ENCODE measurements around the gene TEC. TPM values are rescaled to one million over a fixed set of nuclear protein-coding genes. Genes with fewer than 3 reads are reported as not detected.

TEC gene
- total and polyA plus RNA-seq, 3 donors from 2014 or later: 3.5 to 10.8 (median 9.2) TPM

DNA sequence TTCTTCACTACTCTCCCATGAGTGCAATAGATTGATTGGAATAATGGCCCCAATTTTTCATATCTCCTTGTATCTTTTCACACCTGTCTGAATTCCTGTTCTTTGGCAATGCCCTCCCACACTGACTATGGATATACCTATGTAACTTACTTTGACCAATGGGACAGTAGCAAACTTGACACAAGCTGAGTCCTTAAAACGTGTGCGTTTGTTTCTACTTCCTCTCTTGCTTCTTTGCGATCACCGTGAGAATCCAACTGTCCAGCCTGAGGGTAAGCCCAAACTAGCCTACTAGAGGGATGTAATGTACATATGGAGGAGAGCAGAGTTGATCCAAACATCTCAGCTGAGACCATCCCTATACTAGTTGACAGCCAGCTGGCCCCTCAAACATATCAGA lies 19.3 kb downstream of the TEC start:
- DNase-seq: no peak
- Histone ChIP-seq H3K4me1 (peaks cover 9% of the 10 kb centered on the region), H3K27me3 (no peaks in the 10 kb centered on the region), H3K36me3 (ENCODE audit: low read depth, missing control alignments) (no peaks in the 10 kb centered on the region), H3K27ac (no peak overlapping the region), H3K4me3 (no peak overlapping the region), H3K9me3 (no peaks in the 10 kb centered on the region)
- no peak for TF ChIP-seq POLR2A (IDR thresholded peaks at IDR 0.05)
- no peak for TF ChIP-seq CTCF (IDR thresholded peaks at IDR 0.05)
- WGBS, 2 donors: 80 to 87% methylated on average over 4 of the region's 4 CpGs
- intact Hi-C loops (cut with DNase I; ENCODE audit: low total_unique reads): no loop called here

GRCh38 chr4:48249378-48249777 lies 20.3 kb downstream of the TEC start:
- no peak for DNase-seq
- WGBS, 2 donors: 59 to 63% methylated on average over 1 of the region's 1 CpG
- TF ChIP-seq POLR2A (IDR thresholded peaks at IDR 0.05): no peak
- TF ChIP-seq CTCF (IDR thresholded peaks at IDR 0.05): no peak

GRCh38 chr4:48248559-48248953 lies 21.1 kb downstream of the TEC start:
- WGBS, 2 donors: 91 to 92% methylated on average over 1 of the region's 1 CpG
- Histone ChIP-seq H3K27me3 (no peaks in the 10 kb centered on the region), H3K9me3 (no peaks in the 10 kb centered on the region), H3K27ac (no peak overlapping the region), H3K4me3 (no peak overlapping the region), H3K4me1 (no peaks in the 10 kb centered on the region), H3K36me3 (ENCODE audit: low read depth, missing control alignments) (no peaks in the 10 kb centered on the region)
- intact Hi-C loops (cut with DNase I; ENCODE audit: low total_unique reads): no loop called here
- no peak for DNase-seq
- no peak for TF ChIP-seq POLR2A (IDR thresholded peaks at IDR 0.05)
- no peak for TF ChIP-seq CTCF (IDR thresholded peaks at IDR 0.05)

More at GRCh38 chr4:48249378-48249777, 20.3 kb downstream of the TEC start:
- no peak overlapping the region for H3K27ac ChIP-seq
- H3K36me3 ChIP-seq (ENCODE audit: low read depth, missing control alignments): no peaks in the 10 kb centered on the region
- H3K4me1 ChIP-seq: peaks cover 4% of the 10 kb centered on the region
- H3K4me3 ChIP-seq: no peak overlapping the region
- no peaks in the 10 kb centered on the region for H3K27me3 ChIP-seq
- intact Hi-C loops (cut with DNase I; ENCODE audit: low total_unique reads): no loop called here
- H3K9me3 ChIP-seq: no peaks in the 10 kb centered on the region

- DNase-seq: no peak
- H3K9me3 ChIP-seq: no peaks in the 10 kb centered on the region
- TF ChIP-seq POLR2A (IDR thresholded peaks at IDR 0.05): no peak
- H3K27ac ChIP-seq: peak overlapping the region in 1 of 2 donors; percentile 1
- H3K27me3 ChIP-seq: no peaks in the 10 kb centered on the region
- H3K4me1 ChIP-seq: no peaks in the 10 kb centered on the region
- 70 to 72% methylated on average over 5 of the region's 5 CpGs for WGBS, 2 donors
- intact Hi-C loops (cut with DNase I; ENCODE audit: low total_unique reads): no loop called here
- no peaks in the 10 kb centered on the region for H3K36me3 ChIP-seq (ENCODE audit: low read depth, missing control alignments)
- no peak overlapping the region for H3K4me3 ChIP-seq
Measured at GRCh38 chr4:48247878-48248558, 21.6 kb downstream of the TEC start.

GRCh38 chr4:48247142-48247877 lies 22.3 kb downstream of the TEC start:
- no peaks in the 10 kb centered on the region for H3K9me3 ChIP-seq
- H3K27me3 ChIP-seq: no peaks in the 10 kb centered on the region
- no peaks in the 10 kb centered on the region for H3K4me1 ChIP-seq
- 68 to 73% methylated on average over 7 of the region's 7 CpGs for WGBS, 2 donors
- DNase-seq: no peak
- H3K4me3 ChIP-seq: no peak overlapping the region
- TF ChIP-seq POLR2A (IDR thresholded peaks at IDR 0.05) (no peak), CTCF (IDR thresholded peaks at IDR 0.05) (no peak)
- H3K36me3 ChIP-seq (ENCODE audit: low read depth, missing control alignments): no peaks in the 10 kb centered on the region
- peak overlapping the region in 1 of 2 donors; percentile 1 for H3K27ac ChIP-seq
- intact Hi-C loops (cut with DNase I; ENCODE audit: low total_unique reads): no loop called here

All from testis (tissue), 3 donors.